ENCODE data around the gene CAVIN1. TPM values are rescaled to one million over a fixed set of nuclear protein-coding genes. Genes with fewer than 3 reads are reported as not detected.
"Not testable (repeated sequence)": the region's sequence is repeated elsewhere in the genome, so short reads cannot be mapped to it uniquely, and the experiment has no call there.

The CAVIN1 gene
- total RNA-seq, 1 experiment from 2014 or later: 46.9 TPM

- peaks cover 6% of the 10 kb centered on the region for H3K36me3 ChIP-seq
- DNase-seq: no peak
- H3K27ac ChIP-seq: peak overlapping the region; percentile 64
- H3K4me1 ChIP-seq: 0 out of 2 replicates have a peak, but pooled peaks cover 7% of the 10 kb centered on the region
- H3K9me3 ChIP-seq (replicated peaks): no peaks in the 10 kb centered on the region
- no peaks in the 10 kb centered on the region for H3K27me3 ChIP-seq
- peak overlapping the region; percentile 72 for H3K4me3 ChIP-seq
These were observed 1.9 kb downstream of the CAVIN1 start for GRCh38 chr17:42421136-42421506.

- H3K36me3 ChIP-seq; DNase-seq; H3K9me3 ChIP-seq (replicated peaks): not testable (repeated sequence)
These were observed 5.1 kb downstream of the CAVIN1 start for GRCh38 chr17:42417981-42418380.

GRCh38 chr17:42414704-42415409 lies 8.2 kb downstream of the CAVIN1 start:
- no peak overlapping the region for H3K27ac ChIP-seq
- no peak for DNase-seq
- no peak overlapping the region for H3K4me3 ChIP-seq
- H3K27me3 ChIP-seq: no peaks in the 10 kb centered on the region
- peaks cover 3% of the 10 kb centered on the region; the same call in 1 of the 2 replicates for H3K4me1 ChIP-seq
- H3K9me3 ChIP-seq (replicated peaks): no peaks in the 10 kb centered on the region
- H3K36me3 ChIP-seq: peaks cover 8% of the 10 kb centered on the region

More at GRCh38 chr17:42417981-42418380, 5.1 kb downstream of the CAVIN1 start:
- H3K4me3 ChIP-seq, H3K27ac ChIP-seq, H3K4me1 ChIP-seq, H3K27me3 ChIP-seq: not testable (repeated sequence)

GRCh38 chr17:42413464-42414040 lies 9.5 kb downstream of the CAVIN1 start:
- no peak overlapping the region for H3K27ac ChIP-seq
- H3K27me3 ChIP-seq: no peaks in the 10 kb centered on the region
- no peaks in the 10 kb centered on the region for H3K9me3 ChIP-seq (replicated peaks)
- no peak overlapping the region for H3K4me3 ChIP-seq
- DNase-seq: no peak
- peaks cover 11% of the 10 kb centered on the region; the same call in 1 of the 2 replicates for H3K4me1 ChIP-seq
- H3K36me3 ChIP-seq: peaks cover 5% of the 10 kb centered on the region

- peaks cover 2% of the 10 kb centered on the region; the same call in 1 of the 2 replicates for H3K36me3 ChIP-seq
- no peak overlapping the region for H3K27ac ChIP-seq
- DNase-seq: no peak
- H3K4me3 ChIP-seq: no peak overlapping the region
- H3K27me3 ChIP-seq: no peaks in the 10 kb centered on the region
- H3K4me1 ChIP-seq: peaks cover 24% of the 10 kb centered on the region
- H3K9me3 ChIP-seq (replicated peaks): no peaks in the 10 kb centered on the region
These were observed 11.0 kb downstream of the CAVIN1 start for GRCh38 chr17:42411905-42412679.

- H3K27ac ChIP-seq: no peak overlapping the region
- no peaks in the 10 kb centered on the region for H3K27me3 ChIP-seq
- peaks cover 30% of the 10 kb centered on the region for H3K4me1 ChIP-seq
- peaks cover 2% of the 10 kb centered on the region; the same call in 1 of the 2 replicates for H3K36me3 ChIP-seq
- H3K9me3 ChIP-seq (replicated peaks): no peaks in the 10 kb centered on the region
- H3K4me3 ChIP-seq: no peak overlapping the region
- no peak for DNase-seq
These were observed 11.7 kb downstream of the CAVIN1 start for GRCh38 chr17:42411361-42411760.

- no peak for DNase-seq
- no peak overlapping the region for H3K27ac ChIP-seq
- H3K27me3 ChIP-seq: no peaks in the 10 kb centered on the region
- no peak overlapping the region for H3K4me3 ChIP-seq
- no peaks in the 10 kb centered on the region for H3K9me3 ChIP-seq (replicated peaks)
- peaks cover 3% of the 10 kb centered on the region; the same call in 1 of the 2 replicates for H3K36me3 ChIP-seq
- H3K4me1 ChIP-seq: peaks cover 30% of the 10 kb centered on the region
These were observed 12.8 kb downstream of the CAVIN1 start for GRCh38 chr17:42410319-42410685.

GRCh38 chr17:42409523-42410318 lies 13.3 kb downstream of the CAVIN1 start:
- Histone ChIP-seq H3K27me3 (no peaks in the 10 kb centered on the region), H3K27ac (no peak overlapping the region), H3K4me3 (no peak overlapping the region), H3K9me3 (replicated peaks) (no peaks in the 10 kb centered on the region), H3K4me1 (peaks cover 30% of the 10 kb centered on the region), H3K36me3 (peaks cover 5% of the 10 kb centered on the region; the same call in 1 of the 2 replicates)
- DNase-seq: no peak

- H3K9me3 ChIP-seq (replicated peaks): no peaks in the 10 kb centered on the region
- peaks cover 5% of the 10 kb centered on the region; the same call in 1 of the 2 replicates for H3K36me3 ChIP-seq
- DNase-seq: peak; percentile 92 to 93
These were observed 15.0 kb downstream of the CAVIN1 start for GRCh38 chr17:42408061-42408460.

GRCh38 chr17:42407289-42407836 lies 15.7 kb downstream of the CAVIN1 start:
- Histone ChIP-seq H3K4me3 (no peak overlapping the region), H3K4me1 (peaks cover 30% of the 10 kb centered on the region), H3K27me3 (no peaks in the 10 kb centered on the region), H3K27ac (no peak overlapping the region; the same call in 1 of the 2 replicates), H3K36me3 (peaks cover 3% of the 10 kb centered on the region; the same call in 1 of the 2 replicates), H3K9me3 (replicated peaks) (no peaks in the 10 kb centered on the region)
- peak; percentile 60 to 75 for DNase-seq

More at GRCh38 chr17:42408061-42408460, 15.0 kb downstream of the CAVIN1 start:
- no peak overlapping the region; the same call in 1 of the 2 replicates for H3K27ac ChIP-seq
- H3K4me1 ChIP-seq: peaks cover 30% of the 10 kb centered on the region
- no peaks in the 10 kb centered on the region for H3K27me3 ChIP-seq
- H3K4me3 ChIP-seq: no peak overlapping the region

- Histone ChIP-seq H3K36me3 (peaks cover 3% of the 10 kb centered on the region; the same call in 1 of the 2 replicates), H3K4me3 (no peak overlapping the region)
These were observed 16.3 kb downstream of the CAVIN1 start for GRCh38 chr17:42406615-42407288.

GRCh38 chr17:42405963-42406495 lies 17.0 kb downstream of the CAVIN1 start:
- H3K4me1 ChIP-seq: peaks cover 30% of the 10 kb centered on the region
- no peaks in the 10 kb centered on the region for H3K27me3 ChIP-seq
- H3K9me3 ChIP-seq (replicated peaks): no peaks in the 10 kb centered on the region
- H3K36me3 ChIP-seq: peaks cover 3% of the 10 kb centered on the region; the same call in 1 of the 2 replicates
- DNase-seq: peak; percentile 78 to 86
- no peak overlapping the region for H3K27ac ChIP-seq
- H3K4me3 ChIP-seq: no peak overlapping the region

More at GRCh38 chr17:42406615-42407288, 16.3 kb downstream of the CAVIN1 start:
- no peaks in the 10 kb centered on the region for H3K9me3 ChIP-seq (replicated peaks)
- no peak for DNase-seq
- H3K27ac ChIP-seq: no peak overlapping the region
- peaks cover 30% of the 10 kb centered on the region for H3K4me1 ChIP-seq
- H3K27me3 ChIP-seq: no peaks in the 10 kb centered on the region

GRCh38 chr17:42405076-42405475 lies 18.0 kb downstream of the CAVIN1 start:
- no peak overlapping the region for H3K4me3 ChIP-seq
- DNase-seq: no peak

More at GRCh38 chr17:42405076-42405475, 18.0 kb downstream of the CAVIN1 start:
- Histone ChIP-seq H3K36me3 (peaks cover 3% of the 10 kb centered on the region; the same call in 1 of the 2 replicates), H3K27ac (no peak overlapping the region), H3K27me3 (no peaks in the 10 kb centered on the region), H3K4me1 (peaks cover 29% of the 10 kb centered on the region), H3K9me3 (replicated peaks) (no peaks in the 10 kb centered on the region)

Measured in SJCRH30 (cell line).